Liver (tissue), 9 donors: ENCODE results near the gene WWOX. TPM values are rescaled to one million over a fixed set of nuclear protein-coding genes. Genes with fewer than 3 reads are reported as not detected.

Experiments
- DNase-seq: peaks from one replicate; pipeline ENCODE4 v3.0.0-alpha.2; 2017; ENCODE audit warnings: low spot score
- H3K27ac ChIP-seq, 2 donors: one replicate each; pipeline ENCODE4 v1.7.0; 2013; ENCODE audit warnings: inconsistent platforms in 2 of 2, low read length in 2 of 2, control low read depth in 1 of 2, low read depth in 1 of 2, mild to moderate bottlenecking in 1 of 2
- H3K27me3 ChIP-seq, 4 donors: one replicate each; pipeline versions ENCODE4 v1.6.1 to v1.7.0; 2013; ENCODE audit warnings: low read length in 3 of 4, inconsistent platforms in 1 of 4, mild to moderate bottlenecking in 1 of 4, moderate library complexity in 1 of 4; ENCODE audit not compliant: control insufficient read depth in 4 of 4, insufficient read depth in 4 of 4
- H3K36me3 ChIP-seq, 4 donors: one replicate each; pipeline versions ENCODE4 v1.6.1 to v1.7.0; 2013; ENCODE audit warnings: low read length in 3 of 4, mild to moderate bottlenecking in 3 of 4, low read depth in 1 of 4, moderate library complexity in 1 of 4; ENCODE audit not compliant: control insufficient read depth in 4 of 4, insufficient read depth in 3 of 4
- H3K4me1 ChIP-seq, 4 donors: one replicate each; pipeline versions ENCODE4 v1.6.1 to v1.7.0; 2013; ENCODE audit warnings: low read length in 3 of 4, mild to moderate bottlenecking in 3 of 4, moderate library complexity in 1 of 4; ENCODE audit not compliant: control insufficient read depth in 4 of 4, insufficient read depth in 4 of 4
- H3K4me3 ChIP-seq, 3 donors: one replicate each; pipeline versions ENCODE4 v1.6.1 to v1.7.0; 2013; ENCODE audit warnings: low read length in 3 of 3, control low read depth in 1 of 3, low read depth in 1 of 3, mild to moderate bottlenecking in 1 of 3
- H3K9ac ChIP-seq, 2 donors: one replicate each; pipeline ENCODE4 v1.7.0; 2013; ENCODE audit warnings: low read length in 2 of 2, mild to moderate bottlenecking in 2 of 2, moderate library complexity in 2 of 2, control low read depth in 1 of 2, low read depth in 1 of 2
- H3K9me3 ChIP-seq, 4 donors: one replicate each; pipeline versions ENCODE4 v1.6.1 to v1.7.0; 2013; ENCODE audit warnings: low read length in 3 of 4; ENCODE audit not compliant: control insufficient read depth in 4 of 4
- ATF3 ChIP-seq: IDR thresholded peaks from 2 replicates; pipeline ENCODE4 v1.6.1; 2016; ENCODE audit warnings: antibody characterized with exemption
- EGR1 ChIP-seq, 2 donors: IDR thresholded peaks; 2 replicates each; pipeline ENCODE4 v1.6.1; 2016 to 2018; ENCODE audit warnings: antibody characterized with exemption in 2 of 2, low read depth in 2 of 2
- FOXA1 ChIP-seq: IDR thresholded peaks from 2 replicates; pipeline ENCODE4 v1.6.1; 2016; ENCODE audit warnings: antibody characterized with exemption
- FOXA2 ChIP-seq: IDR thresholded peaks from 2 replicates; pipeline ENCODE4 v1.6.1; 2016; ENCODE audit warnings: antibody characterized with exemption
- GABPA ChIP-seq, 2 donors: IDR thresholded peaks in 1 of 2; conservative IDR thresholded peaks in 1 of 2; 2 replicates each; pipeline ENCODE4 v1.6.1; 2016; ENCODE audit warnings: antibody characterized with exemption in 2 of 2, mild to moderate bottlenecking in 1 of 2, moderate library complexity in 1 of 2
- HNF4A ChIP-seq, 2 donors: conservative IDR thresholded peaks; 2 replicates each; pipeline ENCODE4 v1.6.1; 2016; ENCODE audit warnings: antibody characterized with exemption in 2 of 2, mild to moderate bottlenecking in 2 of 2
- HNF4G ChIP-seq: IDR thresholded peaks from 2 replicates; pipeline ENCODE4 v1.6.1; 2016; ENCODE audit warnings: antibody characterized with exemption
- JUND ChIP-seq, 2 donors: IDR thresholded peaks; 2 replicates each; pipeline ENCODE4 v1.6.1; 2016; ENCODE audit warnings: antibody characterized with exemption in 2 of 2
- MAX ChIP-seq: IDR thresholded peaks from 2 replicates; pipeline ENCODE4 v1.6.1; 2016; ENCODE audit warnings: antibody characterized with exemption
- NR2F2 ChIP-seq: IDR thresholded peaks from 2 replicates; pipeline ENCODE4 v1.6.1; 2016; ENCODE audit warnings: antibody characterized with exemption
- RAD21 ChIP-seq, 2 donors: IDR thresholded peaks; 2 replicates each; pipeline ENCODE4 v1.6.1; 2016; ENCODE audit warnings: antibody characterized with exemption in 2 of 2, mild to moderate bottlenecking in 2 of 2
- REST ChIP-seq: IDR thresholded peaks from 2 replicates; pipeline ENCODE4 v1.6.1; 2016; ENCODE audit warnings: antibody characterized with exemption, mild to moderate bottlenecking
- RXRA ChIP-seq, 2 donors: IDR thresholded peaks; 2 replicates each; pipeline ENCODE4 v1.6.1; 2017 to 2018; ENCODE audit warnings: antibody characterized with exemption in 2 of 2, mild to moderate bottlenecking in 1 of 2
- SP1 ChIP-seq: IDR thresholded peaks from 2 replicates; pipeline ENCODE4 v1.6.1; 2018; ENCODE audit warnings: antibody characterized with exemption, mild to moderate bottlenecking
- TAF1 ChIP-seq: conservative IDR thresholded peaks from 2 replicates; pipeline ENCODE4 v1.6.1; 2016; ENCODE audit warnings: antibody characterized with exemption, mild to moderate bottlenecking
- YY1 ChIP-seq: IDR thresholded peaks from 2 replicates; pipeline ENCODE4 v1.6.1; 2016; ENCODE audit warnings: antibody characterized with exemption, mild to moderate bottlenecking
- ZBTB33 ChIP-seq: IDR thresholded peaks from 2 replicates; pipeline ENCODE4 v1.6.1; 2016; ENCODE audit warnings: antibody characterized with exemption
- WGBS: extraction: QIAGEN DNeasy Blood & Tissue Kit; methylation state at CpG from one replicate; pipeline ENCODE4 v1.1.7; 2013; 5-methylcytosine and 5-hydroxymethylcytosine counted together
- polyA plus RNA-seq, 2 donors: library from polyadenylated mRNA; stranded (reverse) in 1 of 2; unstranded in 1 of 2; fragments of 200-250 nt in 1 of 2; fragments of >200 nt in 1 of 2; fragmentation: Nextera tagmentation in 1 of 2; extraction: Ambion mirVana in 1 of 2; gene quantifications; one replicate each; pipeline versions ENCODE4 v1.2.1 to v1.2.3, GENCODE V29; 2013 to 2015
- total RNA-seq, 2 donors: library from RNA; depleted of rRNA; stranded (reverse); fragments of >200 nt; gene quantifications; one replicate each; pipeline ENCODE4 v1.2.3, GENCODE V29; 2014
- TF ChIP-seq, protein P1 (sequence below): fragments of 150-350 bp; IDR thresholded peaks from 2 replicates; pipeline ENCODE4 v1.5.1; 2017; ENCODE audit warnings: improper control_type of control experiment, low read depth, low read length; ENCODE audit not compliant: missing input control
- donor health status: healthy.
- donor health status: healthy.
- donor health status: healthy.
- donor health status: healthy.
- donor health status: healthy.

WWOX gene
- total and polyA plus RNA-seq, 4 donors: 9.8 to 46.0 (median 15.3) TPM

DNA sequence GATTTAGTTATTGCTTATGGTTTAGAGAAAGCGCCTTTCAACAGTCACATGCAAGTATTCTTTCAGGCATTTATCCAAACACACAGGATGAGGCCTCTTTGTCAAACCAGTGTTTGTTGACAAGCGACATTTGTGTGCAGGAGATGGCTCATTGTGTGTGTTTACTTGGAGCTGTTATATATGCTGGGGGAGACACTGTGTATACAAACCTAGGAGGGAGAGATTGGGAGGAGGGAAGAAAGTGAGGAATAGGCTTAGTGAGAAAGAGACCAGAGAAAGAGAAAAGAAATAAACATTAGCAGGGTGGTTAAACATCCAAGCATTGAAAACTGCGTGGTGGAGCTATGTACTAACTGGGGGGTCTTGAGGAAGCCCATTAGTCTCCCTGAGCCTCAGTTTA is 1063.5 kb downstream of the WWOX start:
- Histone ChIP-seq H3K4me3 (no peak overlapping the region), H3K27ac (no peak overlapping the region), H3K27me3 (no peaks in the 10 kb centered on the region), H3K9me3 (no peaks in the 10 kb centered on the region), H3K9ac (no peak overlapping the region), H3K4me1 (peaks cover 0 to 17% (median 10%) of the 10 kb centered on the region in 4 donors), H3K36me3 (no peaks in the 10 kb centered on the region)
- 93% methylated on average over 3 of the region's 3 CpGs for WGBS
- no peak for DNase-seq
- no peak for TF ChIP-seq RAD21 (IDR thresholded peaks at IDR 0.05)

DNA sequence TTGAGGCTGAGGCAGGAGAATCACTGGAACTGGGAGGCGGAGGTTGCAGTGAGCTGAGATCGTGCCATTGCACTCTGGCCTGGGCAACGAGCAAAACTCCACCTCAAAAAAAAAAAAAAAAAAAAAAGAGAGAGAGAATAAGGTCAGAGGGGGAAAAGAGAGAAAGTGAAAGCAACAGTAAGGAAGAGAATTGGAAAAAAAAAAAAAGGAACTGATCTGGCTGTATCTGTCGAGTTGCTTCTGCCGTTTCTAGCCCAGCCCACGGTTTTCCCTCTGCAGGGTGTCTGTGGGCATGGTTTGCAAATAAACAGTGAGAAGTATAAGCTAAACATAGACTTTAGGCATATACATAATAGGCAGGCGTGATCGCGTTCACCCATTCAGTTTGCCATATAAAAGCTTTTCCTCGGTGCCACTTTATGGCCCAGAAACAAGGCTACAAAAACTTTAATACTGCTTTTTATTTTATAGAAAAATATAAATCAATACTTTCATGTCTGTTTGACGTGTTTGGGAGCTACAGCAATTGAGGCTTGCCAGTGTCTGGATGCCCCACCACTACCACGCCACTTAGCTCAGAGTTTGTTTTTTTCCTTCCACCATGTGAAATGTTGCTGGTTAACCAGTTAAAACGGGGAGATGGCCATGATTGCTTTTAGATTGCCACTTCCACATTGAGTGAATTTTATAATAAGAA is 1064.4 kb downstream of the WWOX start:
- Histone ChIP-seq H3K9ac (peak overlapping the region; percentile 55 to 72), H3K36me3 (no peaks in the 10 kb centered on the region), H3K4me1 (peaks cover 0 to 17% (median 10%) of the 10 kb centered on the region in 4 donors), H3K4me3 (peak overlapping the region; percentile 11 to 36 (median 32)), H3K9me3 (no peaks in the 10 kb centered on the region), H3K27me3 (no peaks in the 10 kb centered on the region), H3K27ac (peak overlapping the region; percentile 15 to 49)
- no peak for TF ChIP-seq GABPA (IDR thresholded peaks at IDR 0.05 in 1 of 2, conservative IDR thresholded peaks at IDR 0.05 in 1 of 2)
- no peak for TF ChIP-seq EGR1 (IDR thresholded peaks at IDR 0.05; ENCODE audit: low read depth in 2 of 2)
- TF ChIP-seq SP1: peak; percentile 52
- TF ChIP-seq RXRA (IDR thresholded peaks at IDR 0.05): peak; percentile 48 to 72
- peak; percentile 62 to 78 for TF ChIP-seq HNF4A (conservative IDR thresholded peaks at IDR 0.05)
- TF ChIP-seq, protein P1, sequence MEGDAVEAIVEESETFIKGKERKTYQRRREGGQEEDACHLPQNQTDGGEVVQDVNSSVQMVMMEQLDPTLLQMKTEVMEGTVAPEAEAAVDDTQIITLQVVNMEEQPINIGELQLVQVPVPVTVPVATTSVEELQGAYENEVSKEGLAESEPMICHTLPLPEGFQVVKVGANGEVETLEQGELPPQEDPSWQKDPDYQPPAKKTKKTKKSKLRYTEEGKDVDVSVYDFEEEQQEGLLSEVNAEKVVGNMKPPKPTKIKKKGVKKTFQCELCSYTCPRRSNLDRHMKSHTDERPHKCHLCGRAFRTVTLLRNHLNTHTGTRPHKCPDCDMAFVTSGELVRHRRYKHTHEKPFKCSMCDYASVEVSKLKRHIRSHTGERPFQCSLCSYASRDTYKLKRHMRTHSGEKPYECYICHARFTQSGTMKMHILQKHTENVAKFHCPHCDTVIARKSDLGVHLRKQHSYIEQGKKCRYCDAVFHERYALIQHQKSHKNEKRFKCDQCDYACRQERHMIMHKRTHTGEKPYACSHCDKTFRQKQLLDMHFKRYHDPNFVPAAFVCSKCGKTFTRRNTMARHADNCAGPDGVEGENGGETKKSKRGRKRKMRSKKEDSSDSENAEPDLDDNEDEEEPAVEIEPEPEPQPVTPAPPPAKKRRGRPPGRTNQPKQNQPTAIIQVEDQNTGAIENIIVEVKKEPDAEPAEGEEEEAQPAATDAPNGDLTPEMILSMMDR: no peak
- peak; percentile 14 for TF ChIP-seq NR2F2
- TF ChIP-seq TAF1: no peak
- TF ChIP-seq YY1: peak; percentile 55
- peak; percentile 42 to 57 for TF ChIP-seq RAD21 (IDR thresholded peaks at IDR 0.05)
- TF ChIP-seq FOXA1: no peak
- TF ChIP-seq REST: no peak
- TF ChIP-seq ATF3: no peak
- TF ChIP-seq MAX: peak; percentile 36
- TF ChIP-seq JUND (IDR thresholded peaks at IDR 0.05): no peak
- no peak for TF ChIP-seq FOXA2
- TF ChIP-seq ZBTB33: no peak
- no peak for TF ChIP-seq HNF4G
- no peak for DNase-seq
- WGBS: 22% methylated on average over 13 of the region's 13 CpGs
